IPS-NIHi7 (cell line): ENCODE measurements around the gene CNPY3.
"Not testable (repeated sequence)": the region's sequence is repeated elsewhere in the genome, so short reads cannot be mapped to it uniquely, and the experiment has no call there.

Experiments used
- DNase-seq: peaks from one replicate; pipeline ENCODE4 v3.0.0; 2012; ENCODE audit warnings: mixed read lengths; ENCODE audit errors: extremely low spot score

Gene CNPY3

GRCh38 chr6:42928986-42929820, at the start of gene CNPY3:
Gene CNPY3 (plus strand): TSS chr6:42929480. CDS start chr6:42929571, 91 bp downstream.
- peak; percentile 94 for DNase-seq

- not testable (repeated sequence) for DNase-seq
These were observed 49.0 kb upstream of the CNPY3 start for GRCh38 chr6:42880240-42880817.

- not testable (repeated sequence) for DNase-seq
These were observed 48.4 kb upstream of the CNPY3 start for GRCh38 chr6:42880871-42881270.

- DNase-seq, result no peak
These were observed 43.6 kb upstream of the CNPY3 start for GRCh38 chr6:42885702-42886101.

GRCh38 chr6:42888201-42888600, 41.1 kb upstream of the CNPY3 start:
- not testable (repeated sequence) for DNase-seq

- no peak for DNase-seq
These were observed 39.5 kb upstream of the CNPY3 start for GRCh38 chr6:42889815-42890214.

GRCh38 chr6:42890311-42891198, 38.7 kb upstream of the CNPY3 start:
- peak; percentile 94 for DNase-seq

- no peak for DNase-seq
These were observed 38.0 kb upstream of the CNPY3 start for GRCh38 chr6:42891199-42891722.

- DNase-seq, result not testable (repeated sequence)
These were observed 35.0 kb upstream of the CNPY3 start for GRCh38 chr6:42894041-42894828.

- no peak for DNase-seq
These were observed 33.0 kb upstream of the CNPY3 start for GRCh38 chr6:42896178-42896719.

GRCh38 chr6:42898891-42899361, 30.4 kb upstream of the CNPY3 start:
- DNase-seq, result peak; percentile 43

- no peak for DNase-seq
These were observed 29.4 kb upstream of the CNPY3 start for GRCh38 chr6:42899871-42900270.

- peak; percentile 64 for DNase-seq
These were observed 27.7 kb upstream of the CNPY3 start for GRCh38 chr6:42901538-42901957.

- not testable (repeated sequence) for DNase-seq
These were observed 26.6 kb upstream of the CNPY3 start for GRCh38 chr6:42902429-42903263.

- DNase-seq, result no peak
These were observed 24.8 kb upstream of the CNPY3 start for GRCh38 chr6:42904467-42904866.

- DNase-seq, result no peak
These were observed 21.9 kb upstream of the CNPY3 start for GRCh38 chr6:42907336-42907735.

GRCh38 chr6:42909835-42910234, 19.4 kb upstream of the CNPY3 start:
- DNase-seq, result no peak

- peak; percentile 78 for DNase-seq
These were observed 17.9 kb upstream of the CNPY3 start for GRCh38 chr6:42911171-42912021.

GRCh38 chr6:42914546-42914945, 14.7 kb upstream of the CNPY3 start:
- DNase-seq, result no peak
